ENCODE data around the gene CTNNA1. TPM values are rescaled to one million over a fixed set of nuclear protein-coding genes. Genes with fewer than 3 reads are reported as not detected.
A peak's percentile ranks its signal among the peaks of the same experiment; 100 is the strongest.

CTNNA1 gene
- total RNA-seq, 1 experiment from 2014 or later = 392 TPM

DNA sequence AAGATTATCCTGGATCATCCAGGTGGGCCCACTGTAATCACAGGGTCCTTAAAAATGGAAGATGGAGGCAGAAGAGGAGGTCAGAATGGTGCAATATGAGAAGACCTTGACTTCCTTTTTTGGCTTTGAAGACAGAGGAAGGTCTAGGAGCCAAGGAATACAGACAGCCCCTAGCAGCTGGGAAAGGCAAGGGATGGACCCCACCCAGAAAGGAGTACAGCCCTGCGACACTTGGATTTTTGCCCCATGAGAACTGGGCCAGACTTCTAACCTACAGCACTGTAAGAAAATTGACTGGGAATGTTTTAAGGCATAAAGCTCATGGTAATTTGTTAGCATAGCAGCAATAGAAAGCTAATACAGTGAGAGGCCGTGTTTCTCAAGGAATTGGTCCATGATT lies 188.8 kb downstream of the CTNNA1 start:
- BruUV-seq (replicated peaks) = no TSS peak
- CTCF ChIA-PET = interaction anchor here (0.6 kb wide), 1 partner anchor 352 kb away, joined by 3 read pairs; no protein-coding TSS in a partner anchor
- no peak for DNase-seq
- Histone ChIP-seq H3K36me3 (ENCODE audit: control insufficient read depth, insufficient read depth, low read length) (no peaks in the 10 kb centered on the region), H3K9me3 (no peaks in the 10 kb centered on the region), H3K4me3 (ENCODE audit: low read depth, low read length) (no peak overlapping the region), H3K4me1 (no peaks in the 10 kb centered on the region), H3K27me3 (replicated peaks; ENCODE audit: control insufficient read depth, insufficient read depth, low read length) (no peaks in the 10 kb centered on the region)
- H3K27me3 Mint-ChIP-seq (ENCODE audit: insufficient read depth, unreplicated experiment) = no peaks in the 10 kb centered on the region
- H3K36me3 Mint-ChIP-seq (ENCODE audit: insufficient read depth, unreplicated experiment) = peaks cover 66% of the 10 kb centered on the region
- POLR2A ChIA-PET = no interaction called here
- H3K27ac Mint-ChIP-seq (ENCODE audit: unreplicated experiment) = no peak overlapping the region
- H3K9me3 Mint-ChIP-seq (ENCODE audit: unreplicated experiment) = no peaks in the 10 kb centered on the region
- intact Hi-C loops (cut with micrococcal nuclease; ENCODE audit: unreplicated experiment) = loop anchor here (5.0 kb wide), 1 partner anchor 300 kb away; no protein-coding TSS in a partner anchor
- H3K4me1 Mint-ChIP-seq (ENCODE audit: low read depth, unreplicated experiment) = no peaks in the 10 kb centered on the region
- H3K4me3 Mint-ChIP-seq (ENCODE audit: unreplicated experiment) = no peak overlapping the region
- TF ChIP-seq, protein P1, sequence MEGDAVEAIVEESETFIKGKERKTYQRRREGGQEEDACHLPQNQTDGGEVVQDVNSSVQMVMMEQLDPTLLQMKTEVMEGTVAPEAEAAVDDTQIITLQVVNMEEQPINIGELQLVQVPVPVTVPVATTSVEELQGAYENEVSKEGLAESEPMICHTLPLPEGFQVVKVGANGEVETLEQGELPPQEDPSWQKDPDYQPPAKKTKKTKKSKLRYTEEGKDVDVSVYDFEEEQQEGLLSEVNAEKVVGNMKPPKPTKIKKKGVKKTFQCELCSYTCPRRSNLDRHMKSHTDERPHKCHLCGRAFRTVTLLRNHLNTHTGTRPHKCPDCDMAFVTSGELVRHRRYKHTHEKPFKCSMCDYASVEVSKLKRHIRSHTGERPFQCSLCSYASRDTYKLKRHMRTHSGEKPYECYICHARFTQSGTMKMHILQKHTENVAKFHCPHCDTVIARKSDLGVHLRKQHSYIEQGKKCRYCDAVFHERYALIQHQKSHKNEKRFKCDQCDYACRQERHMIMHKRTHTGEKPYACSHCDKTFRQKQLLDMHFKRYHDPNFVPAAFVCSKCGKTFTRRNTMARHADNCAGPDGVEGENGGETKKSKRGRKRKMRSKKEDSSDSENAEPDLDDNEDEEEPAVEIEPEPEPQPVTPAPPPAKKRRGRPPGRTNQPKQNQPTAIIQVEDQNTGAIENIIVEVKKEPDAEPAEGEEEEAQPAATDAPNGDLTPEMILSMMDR (IDR thresholded peaks at IDR 0.05; ENCODE audit: insufficient read depth in 1 of 2, low read depth in 1 of 2, low read length in 1 of 2, severe bottlenecking in 1 of 2, unreplicated experiment in 1 of 2) = no peak

DNA sequence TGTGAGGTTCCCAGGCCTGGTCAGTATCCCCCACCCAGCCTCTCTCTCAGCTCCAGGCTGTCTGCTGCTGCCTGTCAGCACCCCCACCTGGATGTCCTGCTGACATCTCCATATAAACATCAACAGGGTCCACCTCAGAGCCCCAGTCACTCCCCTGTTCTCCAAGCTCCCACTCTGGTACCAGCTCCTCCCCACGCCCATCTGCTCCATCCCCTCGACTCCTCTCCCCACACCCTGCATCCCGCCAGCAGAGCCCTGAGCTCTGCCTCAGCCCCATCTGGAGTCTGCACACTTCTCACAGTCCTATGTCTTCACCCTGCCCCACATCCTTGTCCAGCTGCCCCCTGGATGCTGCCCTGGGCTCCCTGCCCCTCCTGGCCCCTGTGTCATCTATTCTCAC lies 189.6 kb downstream of the CTNNA1 start:
- POLR2A ChIA-PET = no interaction called here
- CTCF ChIA-PET = interaction anchor here (0.7 kb wide), 1 partner anchor 241 kb away, joined by 3 read pairs; no protein-coding TSS in a partner anchor
- no TSS peak for BruUV-seq (replicated peaks)
- TF ChIP-seq, protein P1 (IDR thresholded peaks at IDR 0.05; ENCODE audit: insufficient read depth in 1 of 2, low read depth in 1 of 2, low read length in 1 of 2, severe bottlenecking in 1 of 2, unreplicated experiment in 1 of 2) = no peak
- no peak overlapping the region for H3K27ac Mint-ChIP-seq (ENCODE audit: unreplicated experiment)
- no peaks in the 10 kb centered on the region for H3K4me1 Mint-ChIP-seq (ENCODE audit: low read depth, unreplicated experiment)
- intact Hi-C loops (cut with micrococcal nuclease; ENCODE audit: unreplicated experiment) = loop anchor here (5.0 kb wide), 1 partner anchor 301 kb away; no protein-coding TSS in a partner anchor
- no peak overlapping the region for H3K4me3 Mint-ChIP-seq (ENCODE audit: unreplicated experiment)
- H3K27me3 Mint-ChIP-seq (ENCODE audit: insufficient read depth, unreplicated experiment) = no peaks in the 10 kb centered on the region
- no peaks in the 10 kb centered on the region for H3K9me3 Mint-ChIP-seq (ENCODE audit: unreplicated experiment)
- Histone ChIP-seq H3K4me1 (no peaks in the 10 kb centered on the region), H3K27me3 (replicated peaks; ENCODE audit: control insufficient read depth, insufficient read depth, low read length) (no peaks in the 10 kb centered on the region), H3K36me3 (ENCODE audit: control insufficient read depth, insufficient read depth, low read length) (no peaks in the 10 kb centered on the region), H3K4me3 (ENCODE audit: low read depth, low read length) (no peak overlapping the region), H3K9me3 (no peaks in the 10 kb centered on the region)
- H3K36me3 Mint-ChIP-seq (ENCODE audit: insufficient read depth, unreplicated experiment) = peaks cover 64% of the 10 kb centered on the region
- DNase-seq = no peak

DNA sequence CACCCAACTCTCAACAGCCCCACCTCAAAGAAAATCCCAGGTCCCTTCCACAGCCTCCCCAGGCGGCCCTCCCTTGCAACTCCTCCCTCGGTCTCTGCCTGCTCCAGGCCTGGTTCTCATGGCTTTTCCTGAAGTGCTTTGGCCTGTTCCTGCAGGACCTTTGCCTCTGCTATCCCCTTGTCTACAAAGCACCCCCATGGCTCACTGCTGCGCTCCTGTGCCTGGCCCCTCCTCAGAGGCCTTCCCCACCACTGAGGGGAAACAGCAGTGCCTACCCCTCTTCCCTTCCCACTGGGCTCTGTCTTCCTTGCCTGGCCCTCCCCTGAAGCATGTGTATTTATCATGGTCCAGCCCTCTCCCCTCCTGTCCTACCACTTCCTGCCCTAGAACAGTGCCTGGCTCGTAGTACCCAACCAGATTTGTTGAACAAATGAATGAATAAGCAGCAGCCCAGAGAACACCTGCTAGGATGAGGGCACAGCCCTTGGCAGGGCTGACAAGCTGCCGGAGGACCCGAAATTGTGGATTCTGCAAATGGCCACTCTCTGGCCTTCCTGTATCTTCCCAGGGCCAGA lies 190.5 kb downstream of the CTNNA1 start:
- no peaks in the 10 kb centered on the region for H3K36me3 ChIP-seq (ENCODE audit: control insufficient read depth, insufficient read depth, low read length)
- H3K9me3 Mint-ChIP-seq (ENCODE audit: unreplicated experiment) = no peaks in the 10 kb centered on the region
- no peaks in the 10 kb centered on the region for H3K4me1 ChIP-seq
- no peaks in the 10 kb centered on the region for H3K9me3 ChIP-seq
- CTCF ChIA-PET = interaction anchor here (0.7 kb wide), 1 partner anchor 242 kb away, joined by 3 read pairs; no protein-coding TSS in a partner anchor
- TF ChIP-seq, protein P1 (IDR thresholded peaks at IDR 0.05; ENCODE audit: insufficient read depth in 1 of 2, low read depth in 1 of 2, low read length in 1 of 2, severe bottlenecking in 1 of 2, unreplicated experiment in 1 of 2) = no peak
- no TSS peak for BruUV-seq (replicated peaks)
- DNase-seq = no peak
- H3K27me3 Mint-ChIP-seq (ENCODE audit: insufficient read depth, unreplicated experiment) = no peaks in the 10 kb centered on the region
- H3K4me3 ChIP-seq (ENCODE audit: low read depth, low read length) = no peak overlapping the region
- H3K4me3 Mint-ChIP-seq (ENCODE audit: unreplicated experiment) = no peak overlapping the region
- intact Hi-C loops (cut with micrococcal nuclease; ENCODE audit: unreplicated experiment) = loop anchor here (5.0 kb wide), 1 partner anchor 301 kb away; no protein-coding TSS in a partner anchor
- H3K27me3 ChIP-seq (replicated peaks; ENCODE audit: control insufficient read depth, insufficient read depth, low read length) = no peaks in the 10 kb centered on the region
- POLR2A ChIA-PET = no interaction called here
- peaks cover 63% of the 10 kb centered on the region for H3K36me3 Mint-ChIP-seq (ENCODE audit: insufficient read depth, unreplicated experiment)
- H3K4me1 Mint-ChIP-seq (ENCODE audit: low read depth, unreplicated experiment) = no peaks in the 10 kb centered on the region
- peak overlapping the region; percentile 49 for H3K27ac Mint-ChIP-seq (ENCODE audit: unreplicated experiment)
